Neural cell (in vitro differentiated cells): ENCODE results near the gene MEIOB.

Experiments
- CTCF ChIP-seq: fragments of 450-650 bp; IDR thresholded peaks from 2 replicates; pipeline ENCODE4 v1.5.1; 2014; ENCODE audit warnings: antibody characterized with exemption, mild to moderate bottlenecking, moderate library complexity; ENCODE audit not compliant: poor library complexity, severe bottlenecking
- EP300 ChIP-seq: fragments of 450-650 bp; conservative IDR thresholded peaks from 2 replicates; pipeline ENCODE4 v1.6.1; 2014; ENCODE audit warnings: antibody characterized with exemption, mild to moderate bottlenecking, moderate library complexity; ENCODE audit not compliant: poor library complexity, severe bottlenecking
- POLR2AphosphoS5 ChIP-seq: IDR thresholded peaks from 2 replicates; pipeline ENCODE4 v1.6.1; 2012
- TAF1 ChIP-seq: IDR thresholded peaks from 2 replicates; pipeline ENCODE4 v1.6.1; 2012; ENCODE audit warnings: low read depth

- TF ChIP-seq CTCF (no peak), EP300 (no peak), POLR2AphosphoS5 (no peak), TAF1 (no peak)
These were observed 51.0 kb downstream of the MEIOB start for GRCh38 chr16:1820946-1821290.
